ENCODE data around the gene KCNJ12.

GRCh38 chr17:21375162-21375560 is 996 bp upstream of the KCNJ12 start:
- TF ChIP-seq POLR2A (IDR thresholded peaks at IDR 0.05) (no peak), CTCF (IDR thresholded peaks at IDR 0.05) (no peak)
